PC-3 (cell line): ENCODE results near the gene ADGRV1.

Experiments used
- CTCF ChIP-seq: fragments of 300-600 bp; sonication (generic); conservative IDR thresholded peaks from 2 replicates; pipeline ENCODE4 v1.5.1; 2017; ENCODE audit warnings: antibody characterized with exemption, low read depth, mild to moderate bottlenecking, low read length
- EZH2 ChIP-seq: fragments of 300-600 bp; sonication (generic); IDR thresholded peaks from one replicate; pipeline ENCODE4 v1.6.1; 2017; ENCODE audit warnings: antibody characterized with exemption, mild to moderate bottlenecking, low read length; ENCODE audit not compliant: unreplicated experiment

DNA sequence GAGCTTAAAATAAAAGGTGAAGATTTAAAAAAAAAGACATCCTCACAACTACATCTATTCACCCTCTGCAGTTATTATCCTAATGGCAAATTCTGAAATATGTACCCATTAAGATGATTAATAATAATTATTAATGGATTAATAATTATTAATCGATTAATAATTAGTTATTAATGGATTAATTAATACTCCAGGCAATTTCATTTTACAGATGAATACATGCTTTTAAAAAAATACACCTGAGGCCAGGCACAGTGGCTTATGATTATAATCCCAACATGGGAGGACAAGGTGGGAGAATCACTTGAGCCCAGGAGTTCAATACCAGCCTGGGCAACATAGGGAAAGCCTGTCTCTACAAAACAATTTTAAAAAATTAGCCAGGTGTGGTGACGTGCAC is 642.1 kb downstream of the ADGRV1 start:
- no peak for TF ChIP-seq CTCF
- no peak for TF ChIP-seq EZH2
